AG10803 (cell line): ENCODE results near the gene LACTB.
"Not testable (repeated sequence)": the region's sequence is repeated elsewhere in the genome, so short reads cannot be mapped to it uniquely, and the experiment has no call there.

ENCODE experiments used
- DNase-seq: peaks from one replicate; pipeline ENCODE4 v3.0.0; 2010; ENCODE audit warnings: low read depth
- H3K4me3 ChIP-seq: 2 replicates; pipeline ENCODE4 v1.5.1; 2011; ENCODE audit warnings: mild to moderate bottlenecking, low read length, control low read depth
- CTCF ChIP-seq: conservative IDR thresholded peaks from 2 replicates; pipeline ENCODE4 v1.5.1; 2011; ENCODE audit warnings: mild to moderate bottlenecking, low read length, control low read depth, inconsistent platforms

Gene LACTB

GRCh38 chr15:63103416-63103815 lies 18.2 kb upstream of the LACTB start:
- TF ChIP-seq CTCF: no peak
- H3K4me3 ChIP-seq: no peak overlapping the region
- DNase-seq: no peak

GRCh38 chr15:63104727-63105126 lies 16.9 kb upstream of the LACTB start:
- peak; percentile 79 for DNase-seq
- H3K4me3 ChIP-seq: no peak overlapping the region
- TF ChIP-seq CTCF: no peak

- H3K4me3 ChIP-seq, DNase-seq: not testable (repeated sequence)
These were observed 16.3 kb upstream of the LACTB start for GRCh38 chr15:63105354-63105753.

GRCh38 chr15:63107895-63108546 lies 13.6 kb upstream of the LACTB start:
- TF ChIP-seq CTCF: no peak
- no peak overlapping the region for H3K4me3 ChIP-seq
- peak; percentile 100 for DNase-seq

- DNase-seq: no peak
- TF ChIP-seq CTCF: no peak
- no peak overlapping the region for H3K4me3 ChIP-seq
These were observed 12.2 kb upstream of the LACTB start for GRCh38 chr15:63109498-63109897.

- DNase-seq: no peak
- H3K4me3 ChIP-seq: no peak overlapping the region
- TF ChIP-seq CTCF: no peak
These were observed 11.7 kb upstream of the LACTB start for GRCh38 chr15:63109920-63110319.

GRCh38 chr15:63110428-63111026 lies 11.1 kb upstream of the LACTB start:
- no peak for TF ChIP-seq CTCF
- no peak overlapping the region for H3K4me3 ChIP-seq
- DNase-seq: no peak
